Measurements from ENCODE around the gene PRIM1. TPM values are rescaled to one million over a fixed set of nuclear protein-coding genes. Genes with fewer than 3 reads are reported as not detected.

The PRIM1 gene
- total and polyA plus RNA-seq, 2 of the 8 experiments (the other 6 are each of a cell fraction or from before 2014, with no cell fraction given), result 52.4 to 61.9 TPM

GRCh38 chr12:56785874-56786273 is 33.8 kb upstream of the PRIM1 start:
- Histone ChIP-seq H3K79me2 (ENCODE audit: control insufficient read depth in 1 of 2, insufficient read depth in 2 of 2, low read length in 2 of 2) (no peaks in the 10 kb centered on the region), H4K91ac (replicated peaks; ENCODE audit: insufficient read length, low read length) (no peak overlapping the region), H3K18ac (ENCODE audit: extremely low read depth, low read length) (no peak overlapping the region), H3K4me2 (ENCODE audit: insufficient read depth in 1 of 2, low read depth in 2 of 2, low read length in 2 of 2) (no peak overlapping the region), H4K5ac (ENCODE audit: insufficient read length, low read depth, low read length) (no peak overlapping the region), H4K20me1 (replicated peaks in 1 of 2; ENCODE audit: control insufficient read depth in 1 of 2, insufficient read depth in 2 of 2, low read length in 2 of 2) (no peaks in the 10 kb centered on the region), H3K23ac (ENCODE audit: insufficient read length) (no peak overlapping the region), H2BK15ac (ENCODE audit: low read length) (no peak overlapping the region), H3K4me3 (ENCODE audit: extremely low read depth in 1 of 4, insufficient read depth in 2 of 4, low read depth in 3 of 4, low read length in 4 of 4) (no peak overlapping the region), H2AFZ (ENCODE audit: low read length) (no peak overlapping the region), H3K4me1 (replicated peaks in 1 of 4; ENCODE audit: control insufficient read depth in 3 of 4, insufficient read depth in 4 of 4, low read length in 3 of 4) (no peaks in the 10 kb centered on the region), H2AK5ac (ENCODE audit: low read depth, low read length) (no peak overlapping the region), H3K27me3 (replicated peaks in 1 of 4; ENCODE audit: control insufficient read depth in 3 of 4, extremely low read depth in 1 of 4, insufficient read depth in 3 of 4, low read length in 3 of 4) (no peaks in the 10 kb centered on the region), H3K23me2 (ENCODE audit: low read depth, low read length) (no peaks in the 10 kb centered on the region), H3K56ac (replicated peaks; ENCODE audit: insufficient read length, low read depth, low read length) (no peak overlapping the region), H3K9me3 (ENCODE audit: insufficient read depth in 2 of 2, low read depth in 1 of 2, low read length in 1 of 2) (peaks cover 4 to 22% of the 10 kb centered on the region in 2 experiments; a peak in 2 of 4 replicates), H3K14ac (ENCODE audit: insufficient read length) (no peak overlapping the region), H3K36me3 (ENCODE audit: control insufficient read depth in 2 of 4, insufficient read depth in 4 of 4, low read length in 3 of 4) (no peaks in the 10 kb centered on the region), H2BK20ac (ENCODE audit: low read length) (no peak overlapping the region), H4K8ac (ENCODE audit: extremely low read depth, insufficient read depth, low read length) (no peak overlapping the region), H3K4ac (replicated peaks; ENCODE audit: insufficient read length, low read depth, low read length) (no peak overlapping the region), H3K9ac (replicated peaks in 1 of 4; ENCODE audit: extremely low read depth in 1 of 4, low read depth in 3 of 4, low read length in 3 of 4) (no peak overlapping the region), H3K27ac (ENCODE audit: low read depth, low read length) (no peak overlapping the region), H2BK5ac (ENCODE audit: low read depth, low read length) (no peak overlapping the region), H3K79me1 (ENCODE audit: low read depth, low read length) (no peaks in the 10 kb centered on the region), H2BK12ac (ENCODE audit: low read depth, low read length) (no peak overlapping the region), H2BK120ac (replicated peaks; ENCODE audit: low read depth, low read length) (no peak overlapping the region)
- ChIA-PET POLR2A (ENCODE audit: partially characterized antibody) (interaction anchor here (0.6 kb wide), 1 partner anchor 68 kb away, joined by 3 read pairs; no protein-coding TSS in a partner anchor), CTCF (ENCODE audit: partially characterized antibody) (interaction anchor here (1.3 kb wide), 1 partner anchor 21 kb away, joined by 3 read pairs; no protein-coding TSS in a partner anchor)
- WGBS, 2 experiments (ENCODE audit: extremely low coverage in 1 of 2, insufficient coverage in 1 of 2, insufficient read length in 1 of 2, insufficient replicate concordance in 2 of 2, low coverage in 1 of 2, low lambda C conversion rate in 2 of 2, missing lambda C conversion rate in 1 of 2), result 87% methylated on average over 1 of the region's 1 CpG; no CpG with 5 or more reads in 1 of the 2 experiments
- FAIRE-seq (no peak), DNase-seq (ENCODE audit: low read depth in 1 of 2, low spot score in 2 of 2) (no peak)
- no peak for TF ChIP-seq KDM4A (IDR thresholded peaks at IDR 0.05; ENCODE audit: low read depth, low read length, severe bottlenecking)
- TF ChIP-seq CEBPB (IDR thresholded peaks at IDR 0.05; ENCODE audit: low read depth, low read length), result no peak
- TF ChIP-seq POU5F1 (IDR thresholded peaks at IDR 0.05; ENCODE audit: low read depth, low read length), result no peak
- no peak for TF ChIP-seq TBP (IDR thresholded peaks at IDR 0.05; ENCODE audit: low read depth, low read length)
